Activated CD4-positive, alpha-beta T cell treated with anti-CD3 and anti-CD28 coated beads, Interleukin-2, amount 50 U/mL, for 48 hours (primary cell): ENCODE data around the gene USP17L15.
"Not testable (repeated sequence)": the region's sequence is repeated elsewhere in the genome, so short reads cannot be mapped to it uniquely, and the experiment has no call there.

ENCODE experiments used
- DNase-seq, 2 experiments: peaks; one replicate each; pipeline ENCODE4 v3.0.0-alpha.2; 2020

Gene USP17L15, protein sequence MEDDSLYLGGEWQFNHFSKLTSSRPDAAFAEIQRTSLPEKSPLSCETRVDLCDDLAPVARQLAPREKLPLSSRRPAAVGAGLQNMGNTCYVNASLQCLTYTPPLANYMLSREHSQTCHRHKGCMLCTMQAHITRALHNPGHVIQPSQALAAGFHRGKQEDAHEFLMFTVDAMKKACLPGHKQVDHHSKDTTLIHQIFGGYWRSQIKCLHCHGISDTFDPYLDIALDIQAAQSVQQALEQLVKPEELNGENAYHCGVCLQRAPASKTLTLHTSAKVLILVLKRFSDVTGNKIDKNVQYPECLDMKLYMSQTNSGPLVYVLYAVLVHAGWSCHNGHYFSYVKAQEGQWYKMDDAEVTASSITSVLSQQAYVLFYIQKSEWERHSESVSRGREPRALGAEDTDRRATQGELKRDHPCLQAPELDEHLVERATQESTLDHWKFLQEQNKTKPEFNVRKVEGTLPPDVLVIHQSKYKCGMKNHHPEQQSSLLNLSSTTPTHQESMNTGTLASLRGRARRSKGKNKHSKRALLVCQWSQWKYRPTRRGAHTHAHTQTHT

DNA sequence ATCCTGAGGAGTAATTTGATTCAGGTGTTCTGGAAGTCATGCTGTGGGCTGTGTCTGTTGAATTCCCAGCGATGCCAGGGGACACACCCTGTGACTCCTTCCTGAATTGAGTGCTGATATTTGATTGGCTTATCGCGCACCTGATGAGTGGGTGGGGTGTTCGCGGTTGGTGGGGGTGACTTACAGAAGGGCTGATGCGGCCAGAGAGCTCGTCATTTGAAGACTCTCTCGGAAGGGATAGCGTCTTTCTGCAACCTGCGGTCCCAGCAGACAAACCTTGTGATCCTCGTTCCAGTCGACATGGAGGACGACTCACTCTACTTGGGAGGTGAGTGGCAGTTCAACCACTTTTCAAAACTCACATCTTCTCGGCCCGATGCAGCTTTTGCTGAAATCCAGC is at the start of gene USP17L15:
USP17L15 (plus strand) TSS at position 301 of the 400 bp plus-strand sequence; CDS start at position 301, 0 bp downstream.
- DNase-seq, result not testable (repeated sequence)

DNA sequence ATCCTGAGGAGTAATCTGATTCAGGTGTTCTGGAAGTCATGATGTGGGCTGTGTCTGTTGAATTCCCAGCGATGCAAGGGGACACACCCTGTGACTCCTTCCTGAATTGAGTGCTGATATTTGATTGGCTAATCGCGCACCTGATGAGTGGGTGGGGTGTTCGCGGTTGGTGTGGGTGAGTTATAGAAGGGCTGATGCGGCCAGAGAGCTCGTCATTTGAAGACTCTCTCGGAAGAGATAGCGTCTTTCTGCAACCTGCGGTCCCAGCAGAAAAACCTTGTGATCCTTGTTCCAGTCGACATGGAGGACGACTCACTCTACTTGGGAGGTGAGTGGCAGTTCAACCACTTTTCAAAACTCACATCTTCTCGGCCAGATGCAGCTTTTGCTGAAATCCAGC is 23.8 kb upstream of the USP17L15 start, which contains the start of gene USP17L10:
USP17L10 (plus strand) TSS at position 301 of the 400 bp plus-strand sequence; CDS start at position 301, 0 bp downstream.
- DNase-seq, result not testable (repeated sequence)

DNA sequence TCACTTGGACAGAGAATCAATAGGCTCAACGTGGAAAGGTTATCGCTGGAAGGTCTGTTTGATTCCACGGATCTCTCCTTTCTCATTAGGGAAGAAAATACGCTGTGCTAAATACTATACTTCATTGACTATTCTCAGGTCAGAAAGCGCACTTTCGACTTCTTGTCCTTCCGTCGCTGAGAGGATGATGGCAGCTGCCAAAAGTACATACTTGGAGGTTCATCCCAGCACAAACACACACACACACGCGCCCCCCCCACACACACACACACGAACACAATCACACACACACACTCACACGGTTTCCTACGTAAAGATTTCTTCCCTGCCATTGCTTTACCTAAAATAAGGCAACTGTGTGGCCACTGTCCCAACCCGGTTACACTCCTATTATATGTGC is 19.5 kb upstream of the USP17L15 start:
- DNase-seq, result not testable (repeated sequence)

DNA sequence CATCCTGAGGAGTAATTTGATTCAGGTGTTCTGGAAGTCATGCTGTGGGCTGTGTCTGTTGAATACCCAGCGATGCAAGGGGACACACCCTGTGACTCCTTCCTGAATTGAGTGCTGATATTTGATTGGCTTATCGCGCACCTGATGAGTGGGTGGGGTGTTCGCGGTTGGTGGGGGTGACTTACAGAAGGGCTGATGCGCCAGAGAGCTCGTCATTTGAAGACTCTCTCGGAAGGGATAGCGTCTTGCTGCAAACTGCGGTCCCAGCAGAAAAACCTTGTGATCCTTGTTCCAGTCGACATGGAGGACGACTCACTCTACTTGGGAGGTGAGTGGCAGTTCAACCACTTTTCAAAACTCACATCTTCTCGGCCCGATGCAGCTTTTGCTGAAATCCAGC is 19.1 kb upstream of the USP17L15 start, which contains the start of gene USP17L11:
USP17L11 (plus strand) TSS at position 301 of the 400 bp plus-strand sequence; CDS start at position 301, 0 bp downstream.
- DNase-seq, result not testable (repeated sequence)

DNA sequence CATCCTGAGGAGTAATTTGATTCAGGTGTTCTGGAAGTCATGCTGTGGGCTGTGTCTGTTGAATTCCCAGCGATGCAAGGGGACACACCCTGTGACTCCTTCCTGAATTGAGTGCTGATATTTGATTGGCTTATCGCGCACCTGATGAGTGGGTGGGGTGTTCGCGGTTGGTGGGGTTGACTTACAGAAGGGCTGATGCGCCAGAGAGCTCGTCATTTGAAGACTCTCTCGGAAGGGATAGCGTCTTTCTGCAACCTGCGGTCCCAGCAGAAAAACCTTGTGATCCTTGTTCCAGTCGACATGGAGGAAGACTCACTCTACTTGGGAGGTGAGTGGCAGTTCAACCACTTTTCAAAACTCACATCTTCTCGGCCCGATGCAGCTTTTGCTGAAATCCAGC is 14.3 kb upstream of the USP17L15 start, which contains the start of gene USP17L12:
USP17L12 (plus strand) TSS at position 301 of the 400 bp plus-strand sequence; CDS start at position 301, 0 bp downstream.
- not testable (repeated sequence) for DNase-seq

DNA sequence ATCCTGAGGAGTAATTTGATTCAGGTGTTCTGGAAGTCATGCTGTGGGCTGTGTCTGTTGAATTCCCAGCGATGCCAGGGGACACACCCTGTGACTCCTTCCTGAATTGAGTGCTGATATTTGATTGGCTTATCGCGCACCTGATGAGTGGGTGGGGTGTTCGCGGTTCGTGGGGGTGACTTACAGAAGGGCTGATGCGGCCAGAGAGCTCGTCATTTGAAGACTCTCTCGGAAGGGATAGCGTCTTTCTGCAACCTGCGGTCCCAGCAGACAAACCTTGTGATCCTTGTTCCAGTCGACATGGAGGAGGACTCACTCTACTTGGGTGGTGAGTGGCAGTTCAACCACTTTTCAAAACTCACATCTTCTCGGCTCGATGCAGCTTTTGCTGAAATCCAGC is 9.6 kb upstream of the USP17L15 start, which contains the start of gene USP17L13:
USP17L13 (plus strand) TSS at position 301 of the 400 bp plus-strand sequence; CDS start at position 301, 0 bp downstream.
- DNase-seq, result not testable (repeated sequence)

DNA sequence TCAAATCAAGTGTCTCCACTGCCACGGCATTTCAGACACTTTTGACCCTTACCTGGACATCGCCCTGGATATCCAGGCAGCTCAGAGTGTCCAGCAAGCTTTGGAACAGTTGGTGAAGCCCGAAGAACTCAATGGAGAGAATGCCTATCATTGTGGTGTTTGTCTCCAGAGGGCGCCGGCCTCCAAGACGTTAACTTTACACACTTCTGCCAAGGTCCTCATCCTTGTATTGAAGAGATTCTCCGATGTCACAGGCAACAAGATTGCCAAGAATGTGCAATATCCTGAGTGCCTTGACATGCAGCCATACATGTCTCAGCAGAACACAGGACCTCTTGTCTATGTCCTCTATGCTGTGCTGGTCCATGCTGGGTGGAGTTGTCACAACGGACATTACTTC is 3.9 kb upstream of the USP17L15 start:
- DNase-seq, result not testable (repeated sequence)

DNA sequence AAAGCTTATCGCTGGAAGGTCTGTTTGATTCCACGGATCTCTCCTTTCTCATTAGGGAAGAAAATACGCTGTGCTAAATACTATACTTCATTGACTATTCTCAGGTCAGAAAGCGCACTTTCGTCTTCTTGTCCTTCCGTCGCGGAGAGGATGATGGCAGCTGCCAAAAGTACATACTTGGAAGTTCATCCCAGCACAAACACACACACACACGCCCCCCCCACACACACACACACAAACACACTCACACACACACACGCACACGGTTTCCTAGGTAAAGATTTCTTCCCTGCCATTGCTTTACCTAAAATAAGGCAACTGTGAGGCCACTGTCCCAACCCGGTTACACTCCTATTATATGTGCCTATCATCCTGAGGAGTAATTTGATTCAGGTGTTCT is 4.3 kb downstream of the USP17L15 start:
- not testable (repeated sequence) for DNase-seq

DNA sequence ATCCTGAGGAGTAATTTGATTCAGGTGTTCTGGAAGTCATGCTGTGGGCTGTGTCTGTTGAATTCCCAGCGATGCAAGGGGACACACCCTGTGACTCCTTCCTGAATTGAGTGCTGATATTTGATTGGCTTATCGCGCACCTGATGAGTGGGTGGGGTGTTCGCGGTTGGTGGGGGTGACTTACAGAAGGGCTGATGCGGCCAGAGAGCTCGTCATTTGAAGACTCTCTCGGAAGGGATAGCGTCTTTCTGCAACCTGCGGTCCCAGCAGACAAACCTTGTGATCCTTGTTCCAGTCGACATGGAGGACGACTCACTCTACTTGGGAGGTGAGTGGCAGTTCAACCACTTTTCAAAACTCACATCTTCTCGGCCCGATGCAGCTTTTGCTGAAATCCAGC is 9.4 kb downstream of the USP17L15 start, which contains the start of gene USP17L17:
USP17L17 (plus strand) TSS at position 301 of the 400 bp plus-strand sequence; CDS start at position 301, 0 bp downstream.
- not testable (repeated sequence) for DNase-seq

DNA sequence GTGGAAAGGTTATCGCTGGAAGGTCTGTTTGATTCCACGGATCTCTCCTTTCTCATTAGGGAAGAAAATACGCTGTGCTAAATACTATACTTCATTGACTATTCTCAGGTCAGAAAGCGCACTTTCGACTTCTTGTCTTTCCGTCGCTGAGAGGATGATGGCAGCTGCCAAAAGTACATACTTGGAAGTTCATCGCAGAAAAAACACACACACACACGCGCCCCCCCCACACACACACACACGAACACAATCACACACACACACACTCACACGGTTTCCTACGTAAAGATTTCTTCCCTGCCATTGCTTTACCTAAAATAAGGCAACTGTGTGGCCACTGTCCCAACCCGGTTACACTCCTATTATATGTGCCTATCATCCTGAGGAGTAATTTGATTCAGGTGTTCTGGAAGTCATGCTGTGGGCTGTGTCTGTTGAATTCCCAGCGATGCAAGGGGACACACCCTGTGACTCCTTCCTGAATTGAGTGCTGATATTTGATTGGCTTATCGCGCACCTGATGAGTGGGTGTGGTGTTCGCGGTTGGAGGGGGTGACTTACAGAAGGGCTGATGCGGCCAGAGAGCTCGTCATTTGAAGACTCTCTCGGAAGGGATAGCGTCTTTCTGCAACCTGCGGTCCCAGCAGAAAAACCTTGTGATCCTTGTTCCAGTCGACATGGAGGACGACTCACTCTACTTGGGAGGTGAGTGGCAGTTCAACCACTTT is 13.9 kb downstream of the USP17L15 start, which contains the start of gene USP17L18:
USP17L18 (plus strand) TSS at position 678 of the 728 bp plus-strand sequence; CDS start at position 678, 0 bp downstream.
- DNase-seq, result not testable (repeated sequence)

DNA sequence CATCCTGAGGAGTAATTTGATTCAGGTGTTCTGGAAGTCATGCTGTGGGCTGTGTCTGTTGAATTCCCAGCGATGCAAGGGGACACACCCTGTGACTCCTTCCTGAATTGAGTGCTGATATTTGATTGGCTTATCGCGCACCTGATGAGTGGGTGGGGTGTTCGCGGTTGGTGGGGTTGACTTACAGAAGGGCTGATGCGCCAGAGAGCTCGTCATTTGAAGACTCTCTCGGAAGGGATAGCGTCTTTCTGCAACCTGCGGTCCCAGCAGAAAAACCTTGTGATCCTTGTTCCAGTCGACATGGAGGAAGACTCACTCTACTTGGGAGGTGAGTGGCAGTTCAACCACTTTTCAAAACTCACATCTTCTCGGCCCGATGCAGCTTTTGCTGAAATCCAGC is 18.9 kb downstream of the USP17L15 start, which contains the start of gene USP17L19:
USP17L19 (plus strand) TSS at position 301 of the 400 bp plus-strand sequence; CDS start at position 301, 0 bp downstream.
- DNase-seq, result not testable (repeated sequence)

DNA sequence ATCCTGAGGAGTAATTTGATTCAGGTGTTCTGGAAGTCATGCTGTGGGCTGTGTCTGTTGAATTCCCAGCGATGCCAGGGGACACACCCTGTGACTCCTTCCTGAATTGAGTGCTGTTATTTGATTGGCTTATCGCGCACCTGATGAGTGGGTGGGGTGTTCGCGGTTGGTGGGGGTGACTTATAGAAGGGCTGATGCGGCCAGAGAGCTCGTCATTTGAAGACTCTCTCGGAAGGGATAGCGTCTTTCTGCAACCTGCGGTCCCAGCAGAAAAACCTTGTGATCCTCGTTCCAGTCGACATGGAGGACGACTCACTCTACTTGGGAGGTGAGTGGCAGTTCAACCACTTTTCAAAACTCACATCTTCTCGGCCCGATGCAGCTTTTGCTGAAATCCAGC is 23.6 kb downstream of the USP17L15 start, which contains the start of gene USP17L20:
USP17L20 (plus strand) TSS at position 301 of the 400 bp plus-strand sequence; CDS start at position 301, 0 bp downstream.
- not testable (repeated sequence) for DNase-seq

DNA sequence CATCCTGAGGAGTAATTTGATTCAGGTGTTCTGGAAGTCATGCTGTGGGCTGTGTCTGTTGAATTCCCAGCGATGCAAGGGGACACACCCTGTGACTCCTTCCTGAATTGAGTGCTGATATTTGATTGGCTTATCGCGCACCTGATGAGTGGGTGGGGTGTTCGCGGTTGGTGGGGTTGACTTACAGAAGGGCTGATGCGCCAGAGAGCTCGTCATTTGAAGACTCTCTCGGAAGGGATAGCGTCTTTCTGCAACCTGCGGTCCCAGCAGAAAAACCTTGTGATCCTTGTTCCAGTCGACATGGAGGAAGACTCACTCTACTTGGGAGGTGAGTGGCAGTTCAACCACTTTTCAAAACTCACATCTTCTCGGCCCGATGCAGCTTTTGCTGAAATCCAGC is 28.4 kb downstream of the USP17L15 start, which contains the start of gene USP17L21:
USP17L21 (plus strand) TSS at position 301 of the 400 bp plus-strand sequence; CDS start at position 301, 0 bp downstream.
- DNase-seq, result not testable (repeated sequence)

DNA sequence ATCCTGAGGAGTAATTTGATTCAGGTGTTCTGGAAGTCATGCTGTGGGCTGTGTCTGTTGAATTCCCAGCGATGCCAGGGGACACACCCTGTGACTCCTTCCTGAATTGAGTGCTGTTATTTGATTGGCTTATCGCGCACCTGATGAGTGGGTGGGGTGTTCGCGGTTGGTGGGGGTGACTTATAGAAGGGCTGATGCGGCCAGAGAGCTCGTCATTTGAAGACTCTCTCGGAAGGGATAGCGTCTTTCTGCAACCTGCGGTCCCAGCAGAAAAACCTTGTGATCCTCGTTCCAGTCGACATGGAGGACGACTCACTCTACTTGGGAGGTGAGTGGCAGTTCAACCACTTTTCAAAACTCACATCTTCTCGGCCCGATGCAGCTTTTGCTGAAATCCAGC is 33.1 kb downstream of the USP17L15 start, which contains the start of gene USP17L22:
USP17L22 (plus strand) TSS at position 301 of the 400 bp plus-strand sequence; CDS start at position 301, 0 bp downstream.
- DNase-seq, result not testable (repeated sequence)

DNA sequence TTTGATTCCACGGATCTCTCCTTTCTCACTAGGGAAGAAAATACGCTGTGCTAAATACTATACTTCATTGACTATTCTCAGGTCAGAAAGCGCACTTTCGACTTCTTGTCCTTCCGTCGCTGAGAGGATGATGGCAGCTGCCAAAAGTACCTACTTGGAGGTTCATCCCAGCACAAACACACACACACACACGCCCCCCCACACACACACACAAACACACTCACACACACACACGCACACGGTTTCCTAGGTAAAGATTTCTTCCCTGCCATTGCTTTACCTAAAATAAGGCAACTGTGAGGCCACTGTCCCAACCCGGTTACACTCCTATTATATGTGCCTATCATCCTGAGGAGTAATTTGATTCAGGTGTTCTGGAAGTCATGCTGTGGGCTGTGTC is 37.5 kb downstream of the USP17L15 start:
- not testable (repeated sequence) for DNase-seq
